Measurements from ENCODE around the gene ZNF792.
"Not testable (repeated sequence)": the region's sequence is repeated elsewhere in the genome, so short reads cannot be mapped to it uniquely, and the experiment has no call there.

Gene ZNF792

GRCh38 chr19:34972163-34972705, 8.2 kb upstream of the ZNF792 start:
- DNase-seq (ENCODE audit: low spot score) (no peak), FAIRE-seq (no peak)

GRCh38 chr19:34970185-34970780, 6.3 kb upstream of the ZNF792 start:
- DNase-seq (ENCODE audit: low spot score); FAIRE-seq: not testable (repeated sequence)

GRCh38 chr19:34969721-34970120, 5.7 kb upstream of the ZNF792 start:
- DNase-seq (ENCODE audit: low spot score), result no peak
- FAIRE-seq, result no peak

- FAIRE-seq (no peak), DNase-seq (ENCODE audit: low spot score) (no peak)
Observed at GRCh38 chr19:34967551-34967950, 3.5 kb upstream of the ZNF792 start.

- not testable (repeated sequence) for FAIRE-seq
Observed at GRCh38 chr19:34965505-34965904, 1.5 kb upstream of the ZNF792 start.

GRCh38 chr19:34964598-34964997, 569 bp upstream of the ZNF792 start:
- no peak for FAIRE-seq
- no peak for DNase-seq (ENCODE audit: low spot score)

More at GRCh38 chr19:34965505-34965904, 1.5 kb upstream of the ZNF792 start:
- not testable (repeated sequence) for DNase-seq (ENCODE audit: low spot score)

- DNase-seq (ENCODE audit: low spot score), result no peak
- FAIRE-seq, result no peak
Observed at GRCh38 chr19:34962687-34963572, 1.1 kb downstream of the ZNF792 start.

- DNase-seq (ENCODE audit: low spot score) (no peak), FAIRE-seq (no peak)
Observed at GRCh38 chr19:34961775-34962686, 2.0 kb downstream of the ZNF792 start.

GRCh38 chr19:34960940-34961679, 2.9 kb downstream of the ZNF792 start:
- DNase-seq (ENCODE audit: low spot score) (no peak), FAIRE-seq (no peak)

GRCh38 chr19:34960103-34960805, 3.8 kb downstream of the ZNF792 start:
- DNase-seq (ENCODE audit: low spot score) (peak; percentile 75), FAIRE-seq (no peak)

- FAIRE-seq (no peak), DNase-seq (ENCODE audit: low spot score) (no peak)
Observed at GRCh38 chr19:34959021-34959420, 5.0 kb downstream of the ZNF792 start.

GRCh38 chr19:34957830-34958751, 5.9 kb downstream of the ZNF792 start:
- FAIRE-seq (no peak), DNase-seq (ENCODE audit: low spot score) (no peak)

- DNase-seq (ENCODE audit: low spot score) (no peak), FAIRE-seq (no peak)
Observed at GRCh38 chr19:34953092-34953491, 10.9 kb downstream of the ZNF792 start.

GRCh38 chr19:34943861-34944573, 20.0 kb downstream of the ZNF792 start:
- DNase-seq (ENCODE audit: low spot score) (no peak), FAIRE-seq (no peak)

- DNase-seq (ENCODE audit: low spot score) (no peak), FAIRE-seq (no peak)
Observed at GRCh38 chr19:34938886-34939285, 25.1 kb downstream of the ZNF792 start.

- FAIRE-seq, result no peak
- no peak for DNase-seq (ENCODE audit: low spot score)
Observed at GRCh38 chr19:34936184-34936583, 27.8 kb downstream of the ZNF792 start.

GRCh38 chr19:34932494-34932893, 31.5 kb downstream of the ZNF792 start:
- FAIRE-seq, result no peak

GRCh38 chr19:34926685-34927375, 37.2 kb downstream of the ZNF792 start, which contains the start of gene ZNF30:
Gene ZNF30 (plus strand): TSS chr19:34926903. CDS start chr19:34929948, 3,045 bp downstream.
- FAIRE-seq (no peak), DNase-seq (ENCODE audit: low spot score) (peak; percentile 96)

More at GRCh38 chr19:34932494-34932893, 31.5 kb downstream of the ZNF792 start:
- DNase-seq (ENCODE audit: low spot score), result no peak
